Activated CD4-positive, alpha-beta T cell treated with anti-CD3 and anti-CD28 coated beads for 48 hours (primary cell): ENCODE data around the gene C1QTNF9B.
"Not testable (repeated sequence)": the region's sequence is repeated elsewhere in the genome, so short reads cannot be mapped to it uniquely, and the experiment has no call there.

Source experiments
- DNase-seq: peaks from one replicate; pipeline ENCODE4 v3.0.0-alpha.2; 2020

Gene C1QTNF9B

GRCh38 chr13:23889615-23890607 is 7.4 kb downstream of the C1QTNF9B start:
- no peak for DNase-seq

GRCh38 chr13:23888658-23889614 is 8.4 kb downstream of the C1QTNF9B start, which contains the start of gene MIPEP:
Gene MIPEP, minus strand, starts transcription at chr13:23889400. Its CDS starts 80 bp downstream, at chr13:23889320.
- DNase-seq = peak; percentile 94

- DNase-seq = not testable (repeated sequence)
Observed at GRCh38 chr13:23884361-23884760, 12.9 kb downstream of the C1QTNF9B start.

GRCh38 chr13:23883255-23883654 is 14.0 kb downstream of the C1QTNF9B start:
- no peak for DNase-seq

- DNase-seq = not testable (repeated sequence)
Observed at GRCh38 chr13:23881402-23881800, 15.9 kb downstream of the C1QTNF9B start.

- DNase-seq = not testable (repeated sequence)
Observed at GRCh38 chr13:23880493-23881401, 16.6 kb downstream of the C1QTNF9B start.

- no peak for DNase-seq
Observed at GRCh38 chr13:23877286-23877685, 20.0 kb downstream of the C1QTNF9B start.

GRCh38 chr13:23876265-23876664 is 21.0 kb downstream of the C1QTNF9B start:
- no peak for DNase-seq

GRCh38 chr13:23871616-23872220 is 25.6 kb downstream of the C1QTNF9B start:
- DNase-seq = no peak

GRCh38 chr13:23870356-23871140 is 26.8 kb downstream of the C1QTNF9B start:
- no peak for DNase-seq

GRCh38 chr13:23868521-23868920 is 28.8 kb downstream of the C1QTNF9B start:
- no peak for DNase-seq

- DNase-seq = no peak
Observed at GRCh38 chr13:23867027-23867491, 30.2 kb downstream of the C1QTNF9B start.

GRCh38 chr13:23866420-23867026 is 30.8 kb downstream of the C1QTNF9B start:
- DNase-seq = no peak

GRCh38 chr13:23865906-23866305 is 31.4 kb downstream of the C1QTNF9B start:
- no peak for DNase-seq

- DNase-seq = no peak
Observed at GRCh38 chr13:23865026-23865425, 32.3 kb downstream of the C1QTNF9B start.

GRCh38 chr13:23861310-23861709 is 36.0 kb downstream of the C1QTNF9B start:
- no peak for DNase-seq

GRCh38 chr13:23859904-23860303 is 37.4 kb downstream of the C1QTNF9B start:
- DNase-seq = no peak

- DNase-seq = no peak
Observed at GRCh38 chr13:23859455-23859854, 37.8 kb downstream of the C1QTNF9B start.

- DNase-seq = no peak
Observed at GRCh38 chr13:23858546-23858945, 38.8 kb downstream of the C1QTNF9B start.
